ENCODE measurements around the gene PLCL1.
A peak's percentile ranks its signal among the peaks of the same experiment; 100 is the strongest.

PLCL1 gene

GRCh38 chr2:197985029-197985638 is 180.7 kb downstream of the PLCL1 start:
- no peak for TF ChIP-seq CTCF (IDR thresholded peaks at IDR 0.05; ENCODE audit: insufficient read depth, low read depth, low read length, missing control alignments)
- no peak overlapping the region for H3K4me3 ChIP-seq (ENCODE audit: low read length)
- DNase-seq (ENCODE audit: low read depth) = no peak

GRCh38 chr2:197986977-197987376 is 182.6 kb downstream of the PLCL1 start:
- no peak for DNase-seq (ENCODE audit: low read depth)
- TF ChIP-seq CTCF (IDR thresholded peaks at IDR 0.05; ENCODE audit: insufficient read depth, low read depth, low read length, missing control alignments) = no peak
- no peak overlapping the region for H3K4me3 ChIP-seq (ENCODE audit: low read length)

- DNase-seq (ENCODE audit: low read depth) = no peak
- H3K4me3 ChIP-seq (ENCODE audit: low read length) = no peak overlapping the region
- TF ChIP-seq CTCF (IDR thresholded peaks at IDR 0.05; ENCODE audit: insufficient read depth, low read depth, low read length, missing control alignments) = no peak
These were observed 186.0 kb downstream of the PLCL1 start for GRCh38 chr2:197990356-197990755.

- no peak for TF ChIP-seq CTCF (IDR thresholded peaks at IDR 0.05; ENCODE audit: insufficient read depth, low read depth, low read length, missing control alignments)
- H3K4me3 ChIP-seq (ENCODE audit: low read length) = no peak overlapping the region
- no peak for DNase-seq (ENCODE audit: low read depth)
These were observed 188.2 kb downstream of the PLCL1 start for GRCh38 chr2:197992482-197993133.

- no peak overlapping the region for H3K4me3 ChIP-seq (ENCODE audit: low read length)
- DNase-seq (ENCODE audit: low read depth) = no peak
- no peak for TF ChIP-seq CTCF (IDR thresholded peaks at IDR 0.05; ENCODE audit: insufficient read depth, low read depth, low read length, missing control alignments)
These were observed 189.0 kb downstream of the PLCL1 start for GRCh38 chr2:197993363-197993762.

- TF ChIP-seq CTCF (IDR thresholded peaks at IDR 0.05; ENCODE audit: insufficient read depth, low read depth, low read length, missing control alignments) = no peak
- peak; percentile 19 for DNase-seq (ENCODE audit: low read depth)
- no peak overlapping the region for H3K4me3 ChIP-seq (ENCODE audit: low read length)
These were observed 189.4 kb downstream of the PLCL1 start for GRCh38 chr2:197993830-197994229.

- DNase-seq (ENCODE audit: low read depth) = no peak
- no peak for TF ChIP-seq CTCF (IDR thresholded peaks at IDR 0.05; ENCODE audit: insufficient read depth, low read depth, low read length, missing control alignments)
- no peak overlapping the region for H3K4me3 ChIP-seq (ENCODE audit: low read length)
These were observed 190.4 kb downstream of the PLCL1 start for GRCh38 chr2:197994751-197995150.

Measured in epithelial cell of esophagus (primary cell).